Astrocyte of the hippocampus (primary cell): ENCODE data around the gene PRDM5.
"Not testable (repeated sequence)": the region's sequence is repeated elsewhere in the genome, so short reads cannot be mapped to it uniquely, and the experiment has no call there.

Experiments used
- DNase-seq: peaks from one replicate; pipeline ENCODE4 v3.0.0; 2011; ENCODE audit warnings: low read depth, low spot score

Gene PRDM5

DNA sequence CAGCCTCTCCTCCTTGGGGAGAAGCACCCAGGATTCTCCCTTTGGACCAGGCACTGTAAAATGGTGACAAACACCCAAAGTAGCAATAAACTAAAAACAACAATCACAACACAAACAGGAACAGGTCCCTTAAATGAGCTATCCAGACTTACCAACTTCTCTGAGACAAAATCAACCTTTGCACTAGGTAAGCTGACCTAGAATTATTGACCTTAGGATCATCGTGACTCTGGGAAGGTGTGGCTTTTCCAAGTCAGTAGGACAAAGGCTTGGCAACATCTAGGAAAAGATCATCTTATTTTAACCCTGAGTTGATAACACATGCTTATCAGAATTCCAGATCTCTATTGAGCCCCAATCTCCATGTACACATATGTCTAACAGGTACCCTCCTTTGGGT is 166.7 kb downstream of the PRDM5 start:
- no peak for DNase-seq

DNA sequence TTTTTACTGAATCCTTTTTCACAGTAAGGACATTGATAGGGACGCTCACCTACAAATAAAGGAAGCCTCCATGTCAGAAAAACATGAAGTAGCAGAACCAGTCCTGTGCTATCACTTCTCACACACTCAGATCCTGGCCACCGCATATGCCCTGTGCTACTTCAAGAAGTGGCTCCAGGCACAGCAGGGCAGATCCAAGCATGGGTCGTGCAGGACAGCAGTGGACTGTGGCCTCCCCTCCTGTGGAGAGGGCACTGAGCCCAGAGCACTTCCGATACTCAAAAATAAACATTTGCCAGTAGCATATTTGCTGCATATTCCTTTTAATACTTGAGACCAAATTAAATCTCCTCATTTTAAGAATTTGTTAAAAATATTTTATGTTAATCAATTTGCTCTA is 167.9 kb downstream of the PRDM5 start:
- no peak for DNase-seq

DNA sequence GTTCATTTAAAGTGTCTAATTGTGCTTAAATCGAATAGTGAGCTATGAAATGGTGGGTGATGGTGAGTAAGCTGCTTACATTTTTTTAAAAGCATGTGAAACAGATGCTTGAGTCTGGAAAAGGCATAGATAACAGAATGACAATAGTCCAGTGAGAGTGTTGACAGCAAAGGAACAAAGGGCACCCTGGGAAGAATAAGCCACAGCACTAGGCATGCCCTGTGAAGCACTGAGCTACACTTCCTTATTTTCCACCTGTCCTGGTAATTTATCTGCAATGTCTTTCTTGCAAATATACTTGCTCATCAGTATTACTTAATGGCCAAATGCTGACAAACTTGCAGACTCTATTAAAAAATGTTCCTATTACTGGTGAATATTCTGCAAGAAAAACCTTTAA is 168.7 kb downstream of the PRDM5 start:
- no peak for DNase-seq

DNA sequence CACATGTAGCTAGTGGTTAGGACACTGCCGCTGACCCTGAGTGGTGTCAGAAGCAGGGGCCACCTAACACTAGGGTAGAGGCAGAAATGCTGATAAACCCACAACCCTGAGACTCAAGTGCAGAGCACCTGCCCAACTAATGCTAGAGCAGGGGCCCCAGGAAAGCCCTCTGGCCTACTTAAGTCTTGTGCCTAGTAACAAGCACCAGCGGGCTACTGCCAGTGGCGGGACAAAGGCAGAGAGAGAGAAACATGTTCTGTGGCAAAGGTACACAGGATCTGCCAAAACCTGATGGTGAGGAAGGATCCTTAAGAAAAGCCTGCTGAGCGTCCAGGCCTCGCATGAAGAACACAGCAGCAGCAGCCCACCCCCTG is 172.4 kb downstream of the PRDM5 start:
- DNase-seq: no peak

DNA sequence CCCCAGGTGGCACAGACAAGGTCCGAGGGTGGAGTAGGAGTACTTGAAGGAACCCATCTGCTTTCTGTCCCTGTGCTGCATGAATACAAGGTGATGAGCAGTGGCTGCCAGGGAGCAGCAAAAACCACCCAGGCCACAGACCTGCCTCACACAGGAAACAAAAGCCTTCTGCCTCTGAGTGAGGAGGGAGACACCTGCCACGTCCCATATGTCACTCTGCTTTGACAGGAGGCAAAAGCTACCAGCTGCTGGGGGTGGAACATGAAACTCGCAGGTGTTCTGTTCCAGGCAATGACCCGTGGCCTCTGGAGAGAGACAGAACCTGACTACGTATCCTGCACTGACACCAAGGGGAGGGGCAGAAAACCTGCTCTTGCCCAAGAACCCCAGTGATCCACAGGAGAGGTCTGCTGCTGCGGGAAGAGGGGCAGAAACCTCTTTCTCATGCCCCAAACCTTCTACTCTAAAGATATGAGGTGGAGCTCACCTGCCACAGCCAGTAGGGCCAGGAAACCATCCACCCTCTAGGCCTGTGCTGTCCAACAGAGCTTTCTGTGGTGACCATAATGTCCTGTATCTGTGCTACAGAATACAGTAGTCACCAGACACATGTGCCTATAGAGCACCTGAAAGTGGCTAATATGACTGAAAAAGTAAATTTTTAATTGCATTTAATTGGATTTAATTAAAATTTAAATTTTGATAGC is 172.9 kb downstream of the PRDM5 start:
- DNase-seq: no peak

DNA sequence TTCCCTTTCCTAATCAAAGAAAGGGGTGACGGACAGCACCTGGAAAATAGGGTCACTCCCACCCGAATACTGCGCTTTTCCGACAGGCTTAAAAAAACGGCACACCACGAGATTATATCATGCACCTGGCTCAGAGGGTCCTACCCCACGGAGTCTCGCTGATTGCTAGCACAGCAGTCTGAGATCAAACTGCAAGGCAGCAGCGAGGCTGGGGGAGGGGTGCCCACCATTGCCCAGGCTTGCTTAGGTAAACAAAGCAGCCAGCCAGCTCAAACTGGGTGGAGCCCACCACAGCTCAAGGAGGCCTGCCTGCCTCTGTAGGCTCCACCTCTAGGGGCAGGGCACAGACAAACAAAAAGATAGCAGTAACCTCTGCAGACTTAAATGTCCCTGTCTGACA is 180.9 kb downstream of the PRDM5 start:
- not testable (repeated sequence) for DNase-seq

DNA sequence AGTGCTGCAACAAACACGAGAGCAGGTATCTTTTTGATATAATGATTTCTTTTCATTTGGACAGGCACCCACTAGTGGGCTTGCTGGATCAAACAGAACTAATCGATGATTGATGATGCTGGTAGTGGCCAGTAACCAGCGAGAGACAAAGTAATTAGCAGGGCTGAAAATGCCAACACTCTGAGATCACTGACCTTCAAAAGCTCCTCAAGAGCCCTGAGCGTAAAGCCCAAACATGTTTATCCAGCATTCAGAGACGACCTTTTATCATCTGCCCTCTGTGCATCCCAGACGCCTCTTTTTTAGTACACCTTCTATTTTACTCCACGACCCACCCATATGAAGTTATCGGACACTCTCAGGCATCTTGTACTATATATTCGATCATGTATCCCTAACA is 186.2 kb downstream of the PRDM5 start:
- no peak for DNase-seq

DNA sequence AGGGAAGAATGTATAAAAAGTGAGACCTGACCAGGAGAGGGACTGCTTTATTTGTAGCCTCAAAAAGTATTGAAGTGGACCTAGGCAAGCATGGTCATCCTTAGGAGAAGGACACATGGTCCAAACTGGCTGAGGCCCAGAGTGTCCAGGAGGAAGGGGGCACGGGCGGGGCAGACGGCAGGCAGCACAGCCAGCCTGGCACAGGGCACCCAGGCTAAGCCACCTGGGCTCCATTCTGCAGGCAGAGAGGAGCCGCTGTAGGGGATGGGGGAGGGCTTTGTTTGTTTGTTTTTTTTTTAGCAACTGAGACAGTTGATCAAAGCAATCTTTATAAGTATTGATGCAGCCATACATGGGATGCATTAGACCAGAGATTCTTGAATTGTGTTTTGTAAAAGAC is 188.6 kb downstream of the PRDM5 start:
- no peak for DNase-seq

DNA sequence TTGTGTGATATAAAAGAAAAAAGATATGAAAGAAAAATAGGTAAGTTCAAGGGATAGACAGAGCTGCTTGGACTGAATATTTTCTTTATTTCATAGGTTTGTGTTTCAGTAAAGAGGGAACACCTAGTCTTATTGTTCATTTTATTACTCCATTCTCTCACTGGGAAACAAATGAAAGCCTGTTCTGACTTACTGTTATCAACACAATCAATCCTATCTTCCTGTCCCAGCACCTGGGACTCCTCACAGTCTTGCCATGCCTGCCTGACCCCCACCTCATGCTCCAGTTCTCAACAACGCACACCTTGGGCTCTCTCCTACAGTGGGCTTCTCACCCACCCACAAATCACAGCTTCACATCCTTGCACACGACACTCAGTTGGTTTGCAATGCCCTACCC is 189.5 kb downstream of the PRDM5 start:
- DNase-seq: no peak

DNA sequence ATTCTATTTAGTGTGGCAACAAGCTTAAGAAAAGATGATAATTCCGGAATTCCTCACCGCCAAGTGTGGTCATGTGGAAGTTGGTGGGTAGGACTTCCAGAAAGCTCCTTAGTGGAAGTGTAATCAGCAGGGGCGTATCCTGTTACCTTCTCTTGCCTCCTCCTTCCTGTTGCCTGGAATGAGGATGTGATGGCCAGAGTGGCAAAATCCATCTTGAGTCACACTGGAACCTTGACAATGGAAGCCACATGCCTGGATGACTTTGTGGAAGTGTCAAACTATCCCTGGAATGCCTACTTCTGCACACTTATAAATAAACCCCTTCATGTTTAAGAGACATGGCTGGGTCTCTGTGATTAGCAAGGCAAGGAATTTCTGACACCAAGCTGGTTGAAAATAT is 191.0 kb downstream of the PRDM5 start:
- peak; percentile 64 for DNase-seq

DNA sequence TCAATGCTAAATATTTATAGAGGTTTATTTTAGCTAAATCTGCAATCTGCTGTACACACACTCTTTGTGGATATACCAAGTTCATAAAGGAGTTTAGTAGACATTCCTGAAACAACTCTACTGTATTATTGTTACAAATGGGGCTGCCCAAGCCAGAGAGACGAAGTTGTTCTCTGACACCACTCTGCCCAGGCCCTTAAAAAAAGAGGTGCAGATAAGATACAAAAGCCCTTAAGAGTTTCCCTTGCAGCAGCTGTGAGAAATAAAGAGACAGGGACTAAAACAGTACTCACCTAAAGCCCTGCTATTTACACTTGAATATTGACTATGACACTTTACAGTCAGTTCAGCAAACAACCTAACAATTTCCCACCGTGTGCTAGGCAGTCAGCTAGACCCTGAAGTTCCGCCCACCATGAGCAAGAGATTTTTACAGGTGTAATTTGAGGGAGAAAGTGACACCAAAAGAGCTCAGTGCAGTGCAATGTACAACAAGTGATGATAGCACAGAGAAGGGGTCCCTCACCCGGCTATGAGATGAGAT is 191.7 kb downstream of the PRDM5 start:
- no peak for DNase-seq

DNA sequence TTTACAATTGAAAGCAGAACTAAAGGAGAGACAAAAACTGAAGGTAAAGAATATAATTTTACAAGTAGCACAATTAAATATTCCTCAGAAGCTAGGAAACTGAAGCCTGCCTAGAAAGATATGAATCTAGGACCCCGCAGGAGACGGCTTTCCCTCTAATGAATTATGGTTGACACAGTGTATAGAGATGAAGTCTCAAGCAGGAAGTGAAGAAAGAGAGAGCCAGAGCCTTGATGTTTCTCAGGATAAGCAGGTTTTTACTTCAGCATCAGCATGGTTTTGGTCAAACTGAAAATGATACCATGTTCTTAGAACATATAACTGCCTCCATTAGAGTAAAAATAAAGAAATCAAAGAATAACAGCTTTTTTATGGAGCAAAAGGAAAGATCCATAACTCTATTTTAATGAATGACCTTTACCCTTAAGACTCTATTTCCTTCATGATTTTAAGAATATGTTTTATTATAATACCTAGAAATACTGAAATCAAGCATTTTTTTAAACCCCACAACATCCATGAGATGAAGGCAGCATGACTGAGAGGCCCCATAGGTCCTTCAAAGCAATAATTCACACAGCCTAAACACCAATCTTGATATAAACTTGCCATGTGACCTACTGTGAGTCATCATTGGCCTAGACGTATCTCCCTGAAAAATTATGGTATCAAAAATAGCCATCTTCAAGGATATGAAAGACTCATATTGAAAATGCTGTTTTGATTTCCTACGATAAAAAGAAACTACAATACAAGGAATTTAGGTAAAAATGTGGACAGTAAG is 193.4 kb downstream of the PRDM5 start:
- DNase-seq: no peak

DNA sequence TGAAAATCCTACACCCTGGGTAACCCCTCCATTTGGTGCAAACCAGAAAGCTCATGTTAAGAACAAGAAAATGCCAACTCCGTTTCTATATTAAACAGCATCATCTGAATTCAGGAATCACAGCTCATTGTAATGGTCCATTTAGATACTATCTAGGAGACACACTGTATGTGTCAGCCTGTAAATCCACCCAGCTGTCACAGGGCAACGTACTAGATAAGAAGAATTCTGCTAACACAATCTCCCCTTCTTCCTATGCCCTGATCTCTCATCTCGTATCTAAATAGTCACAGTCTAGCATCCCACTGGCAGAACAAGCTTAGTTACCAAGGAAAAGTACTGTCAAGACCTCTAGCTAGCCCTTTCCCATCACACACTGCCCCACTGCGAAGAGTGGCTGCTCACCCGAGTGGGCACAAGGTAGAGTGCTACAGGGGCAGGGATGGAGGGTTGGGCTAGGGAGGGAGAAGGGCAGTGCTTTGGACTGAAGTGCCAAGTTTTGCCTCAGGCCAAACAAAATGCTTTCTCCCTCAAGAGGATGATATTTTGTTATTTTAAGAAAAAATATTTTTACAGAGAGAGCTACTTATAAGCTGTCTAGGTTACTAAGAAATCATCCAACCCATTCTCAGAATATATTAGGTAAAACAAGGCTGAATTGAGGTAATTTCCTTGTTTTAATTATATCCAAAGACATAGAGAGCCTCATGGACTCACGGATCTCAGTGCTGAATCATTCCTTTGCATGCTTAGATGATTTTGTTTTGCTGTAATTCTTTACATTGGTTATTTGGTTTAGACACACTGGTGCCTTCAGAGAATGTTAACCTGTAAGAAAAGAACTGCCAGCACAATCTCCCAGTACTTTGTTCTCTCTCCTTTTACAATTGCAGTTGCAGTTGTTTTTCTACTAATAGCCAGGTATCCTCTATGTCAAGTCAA is 196.6 kb downstream of the PRDM5 start:
- DNase-seq: peak; percentile 21

DNA sequence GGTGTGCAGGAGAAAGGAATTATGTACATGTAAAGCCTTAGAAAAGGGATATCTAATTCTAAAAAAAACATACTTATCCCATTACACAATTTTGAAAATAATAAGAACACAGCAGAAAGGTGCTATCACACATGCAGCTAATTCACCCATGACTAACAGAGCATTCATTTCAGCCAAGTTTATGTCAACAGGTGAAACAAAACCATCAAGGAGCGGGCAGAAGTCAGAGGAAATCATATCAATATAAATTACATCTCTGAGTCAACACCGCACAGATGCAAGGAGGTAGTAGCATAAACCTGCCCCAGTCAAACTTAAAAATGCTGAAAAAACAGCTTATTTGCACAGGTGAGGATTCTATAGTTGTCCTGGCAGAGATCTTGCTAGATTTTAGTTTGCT is 197.9 kb downstream of the PRDM5 start:
- DNase-seq: no peak

DNA sequence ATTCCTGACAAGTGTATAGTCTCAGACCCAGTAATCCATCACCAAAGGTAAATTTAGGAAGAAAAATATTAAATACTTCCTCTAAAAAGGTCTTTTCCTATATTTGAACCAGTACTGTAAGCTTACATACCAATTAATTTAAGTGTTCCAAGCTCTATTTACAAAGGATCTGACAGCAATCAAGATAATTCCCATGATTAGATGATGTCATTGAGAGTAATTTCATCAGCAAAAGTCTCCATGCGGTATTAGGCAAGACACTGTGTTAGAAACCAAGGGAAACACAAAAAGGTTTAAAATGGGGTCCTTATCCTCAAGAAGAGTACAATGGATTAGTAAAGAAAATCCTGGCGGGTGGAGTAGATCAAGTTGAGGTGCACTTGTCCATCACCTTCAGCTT is 198.5 kb downstream of the PRDM5 start:
- DNase-seq: no peak

DNA sequence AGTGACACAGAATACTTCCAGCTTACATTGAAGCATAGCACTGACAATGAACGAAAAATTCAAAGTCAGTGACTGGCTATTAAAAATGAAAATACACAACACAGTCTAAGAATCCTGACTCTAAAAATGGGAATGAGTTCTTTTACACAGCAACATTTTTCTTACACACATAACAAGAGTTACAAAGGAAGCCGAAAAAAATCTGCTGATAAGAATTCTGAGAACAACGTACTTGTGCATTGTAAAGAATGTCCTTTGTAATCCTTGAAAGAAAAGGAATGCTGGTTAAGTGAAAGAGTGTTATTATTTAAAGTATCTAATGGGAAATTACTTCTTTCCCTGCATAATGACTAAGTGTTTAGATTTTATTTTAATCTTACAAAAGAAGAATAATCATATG is 199.4 kb downstream of the PRDM5 start:
- DNase-seq: peak; percentile 18

DNA sequence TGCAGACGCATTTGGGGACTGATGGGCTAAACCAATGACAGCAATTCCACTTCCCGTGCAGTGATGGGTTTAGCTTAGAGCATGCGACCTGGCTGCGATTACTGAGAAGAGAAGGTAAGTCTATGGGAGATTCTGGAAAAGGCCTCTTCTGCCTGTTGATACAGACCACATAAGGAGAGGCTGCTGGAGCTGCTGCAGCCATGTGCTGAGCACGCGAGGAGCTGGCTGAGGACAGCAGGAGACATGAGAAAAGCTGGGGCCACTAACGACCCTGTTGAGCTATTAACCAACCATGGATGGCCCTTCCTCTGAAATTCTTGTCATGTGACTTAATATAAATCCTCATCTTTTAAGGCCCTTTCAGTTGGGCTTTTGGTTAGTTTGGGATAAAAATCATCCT is 199.9 kb downstream of the PRDM5 start:
- DNase-seq: no peak

DNA sequence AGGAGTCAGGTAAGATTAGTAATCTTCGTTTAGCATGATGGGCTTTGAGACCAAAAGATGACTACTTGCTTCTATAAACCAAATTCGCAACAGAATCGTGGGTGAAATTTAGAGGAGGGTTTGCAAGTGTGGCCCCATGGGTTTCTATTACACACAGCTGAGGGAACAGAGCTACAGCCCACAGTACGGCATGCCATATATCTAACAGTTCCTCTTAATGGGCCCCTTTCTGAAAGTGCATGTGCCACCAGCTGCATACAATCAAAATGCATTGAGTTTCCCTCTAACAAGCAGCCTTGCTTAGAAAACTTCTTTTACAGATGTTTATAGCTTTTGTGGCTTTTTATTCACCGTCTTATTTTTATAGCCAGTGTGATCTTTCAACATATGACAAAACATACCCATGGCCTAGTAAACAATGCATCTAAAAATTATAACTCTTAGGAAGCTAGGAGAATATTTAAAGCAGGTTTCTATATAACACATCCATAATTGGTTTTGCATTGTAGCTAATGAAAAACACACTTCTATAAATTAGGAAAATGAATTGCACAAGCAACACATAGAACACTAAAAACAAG is 202.1 kb downstream of the PRDM5 start:
- no peak for DNase-seq

DNA sequence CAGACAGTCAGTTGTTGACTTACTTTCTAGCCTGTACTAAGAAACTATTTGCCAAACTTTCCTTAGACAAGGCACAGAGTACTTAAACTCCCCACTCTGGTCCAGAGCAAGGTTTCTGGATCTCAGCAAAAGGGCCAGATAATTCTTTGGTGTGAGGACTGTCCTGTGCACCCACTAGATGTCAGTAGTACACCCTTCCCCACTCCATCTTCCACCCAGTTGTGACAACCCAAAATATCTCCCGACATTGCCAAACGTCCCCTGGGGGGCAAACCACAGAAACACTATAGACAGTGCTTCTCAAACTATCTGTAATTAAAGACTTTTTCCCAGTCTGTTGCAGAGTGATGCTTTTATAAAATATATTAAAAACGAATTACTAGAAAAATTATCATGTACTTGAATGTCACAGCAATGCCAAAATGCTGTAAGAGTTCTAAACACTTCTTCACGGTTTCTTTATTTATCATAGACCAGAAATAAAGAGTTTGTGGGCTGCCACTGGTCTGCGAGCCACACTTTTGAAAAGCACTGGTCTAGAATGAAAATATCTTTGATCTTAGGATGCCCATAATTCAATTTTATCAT is 203.5 kb downstream of the PRDM5 start:
- DNase-seq: peak; percentile 71

DNA sequence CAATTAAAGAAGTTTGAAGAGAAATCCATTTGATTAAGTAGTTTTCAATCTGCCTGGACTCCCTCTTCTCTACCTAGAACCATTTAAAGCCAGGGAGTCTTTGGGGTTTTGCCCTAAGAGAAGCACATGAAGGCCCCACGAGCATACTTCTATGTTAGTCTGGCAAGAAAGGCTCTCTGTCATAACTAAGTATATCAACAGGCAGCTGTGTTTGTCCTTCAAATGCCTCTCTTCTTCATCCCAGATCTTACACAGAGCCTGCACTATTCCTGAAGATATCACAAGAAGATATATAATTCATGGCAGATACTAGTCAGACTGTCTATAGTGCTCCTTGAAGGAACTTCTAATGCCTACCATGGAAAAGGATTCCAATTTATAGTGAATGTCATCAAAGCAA is 206.2 kb downstream of the PRDM5 start:
- DNase-seq: no peak

DNA sequence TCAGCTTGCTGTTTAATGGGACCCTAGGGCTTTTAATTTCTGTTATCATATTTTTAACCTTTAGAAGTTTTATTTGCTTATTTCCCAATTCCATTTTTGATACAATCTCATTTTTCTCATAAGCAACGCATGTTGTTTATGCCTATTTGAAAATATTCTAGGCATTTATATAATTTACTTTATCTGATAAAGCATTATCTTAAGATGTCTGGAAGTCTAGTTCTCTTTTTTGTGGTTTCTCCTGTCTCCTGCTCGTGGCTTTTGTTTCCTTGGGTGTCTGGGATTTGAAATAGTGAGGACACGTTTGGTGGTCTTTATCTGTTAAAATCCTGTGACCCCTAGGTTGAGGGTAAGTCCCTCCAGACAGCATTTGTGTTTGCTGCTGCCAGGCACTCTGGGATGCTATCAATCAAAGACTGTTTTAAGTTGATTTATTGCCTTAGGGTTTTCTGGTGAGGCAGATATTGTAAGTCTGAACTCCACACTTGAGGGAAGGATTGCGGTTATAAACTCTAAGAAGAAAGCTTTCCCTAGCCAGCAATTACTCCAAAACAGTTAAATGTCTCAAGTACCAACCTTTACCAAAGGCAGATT is 208.0 kb downstream of the PRDM5 start:
- peak; percentile 16 for DNase-seq
